GM20000 (cell line): ENCODE data around the gene FYN.
A peak's percentile ranks its signal among the peaks of the same experiment; 100 is the strongest.

Experiments
- DNase-seq: peaks from one replicate; pipeline ENCODE4 v3.0.0; 2012; ENCODE audit warnings: low spot score
- TF ChIP-seq, protein P1 (sequence below): IDR thresholded peaks from 2 replicates; pipeline ENCODE4 v1.5.1; 2012; ENCODE audit warnings: mild to moderate bottlenecking, control low read depth; ENCODE audit errors: extremely low read depth, missing control alignments

The FYN gene

DNA sequence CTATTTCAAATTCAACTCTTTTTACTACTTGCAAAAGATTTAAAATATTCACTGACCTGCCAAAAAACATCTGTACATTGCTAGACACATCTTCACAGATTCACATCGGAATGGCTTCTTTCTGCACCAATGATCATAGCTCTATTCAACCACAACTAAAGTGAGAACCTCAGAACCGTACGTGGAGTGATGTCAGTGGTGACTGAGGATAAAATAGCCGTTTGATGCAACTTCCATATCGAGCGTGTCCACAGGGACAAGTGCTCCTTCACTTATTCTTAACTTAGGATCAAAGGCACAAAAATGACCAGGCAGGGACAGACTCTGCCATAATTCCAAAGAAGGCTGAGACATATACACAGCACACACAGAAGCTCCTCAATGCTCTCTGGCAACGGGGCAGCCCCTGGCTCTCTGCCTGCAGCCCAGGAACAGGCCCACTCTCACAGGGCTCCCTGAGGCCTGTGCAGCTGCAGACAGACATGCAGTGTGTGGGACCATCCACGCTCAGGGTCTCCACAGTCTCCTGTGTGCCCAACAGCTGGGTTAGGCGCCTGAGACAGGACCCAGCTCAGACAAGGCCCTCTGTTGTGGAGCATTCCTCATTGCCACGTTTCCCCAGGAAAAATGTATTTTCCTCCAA, 22.8 kb downstream of the FYN start:
- peak; percentile 52 for DNase-seq
- TF ChIP-seq, protein P1, sequence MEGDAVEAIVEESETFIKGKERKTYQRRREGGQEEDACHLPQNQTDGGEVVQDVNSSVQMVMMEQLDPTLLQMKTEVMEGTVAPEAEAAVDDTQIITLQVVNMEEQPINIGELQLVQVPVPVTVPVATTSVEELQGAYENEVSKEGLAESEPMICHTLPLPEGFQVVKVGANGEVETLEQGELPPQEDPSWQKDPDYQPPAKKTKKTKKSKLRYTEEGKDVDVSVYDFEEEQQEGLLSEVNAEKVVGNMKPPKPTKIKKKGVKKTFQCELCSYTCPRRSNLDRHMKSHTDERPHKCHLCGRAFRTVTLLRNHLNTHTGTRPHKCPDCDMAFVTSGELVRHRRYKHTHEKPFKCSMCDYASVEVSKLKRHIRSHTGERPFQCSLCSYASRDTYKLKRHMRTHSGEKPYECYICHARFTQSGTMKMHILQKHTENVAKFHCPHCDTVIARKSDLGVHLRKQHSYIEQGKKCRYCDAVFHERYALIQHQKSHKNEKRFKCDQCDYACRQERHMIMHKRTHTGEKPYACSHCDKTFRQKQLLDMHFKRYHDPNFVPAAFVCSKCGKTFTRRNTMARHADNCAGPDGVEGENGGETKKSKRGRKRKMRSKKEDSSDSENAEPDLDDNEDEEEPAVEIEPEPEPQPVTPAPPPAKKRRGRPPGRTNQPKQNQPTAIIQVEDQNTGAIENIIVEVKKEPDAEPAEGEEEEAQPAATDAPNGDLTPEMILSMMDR: no peak

DNA sequence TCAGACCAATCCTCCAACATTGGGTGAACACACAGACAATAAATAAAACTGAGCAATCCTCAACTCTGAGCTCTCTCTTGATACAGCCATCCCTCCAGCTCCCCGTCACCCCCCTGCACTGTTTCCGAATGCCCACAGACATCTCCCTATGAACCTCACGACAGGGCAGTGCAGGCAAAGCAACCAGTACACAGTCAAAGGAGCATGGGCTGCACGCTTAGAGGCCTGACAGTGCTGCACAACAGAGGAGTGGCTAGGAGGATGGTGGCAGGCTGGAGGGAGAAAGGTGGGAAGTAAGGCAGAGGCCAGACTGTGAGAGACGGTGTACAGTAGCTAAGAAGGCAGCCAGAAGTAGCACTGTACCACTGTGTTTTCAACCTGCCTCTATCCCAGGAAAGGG, 24.0 kb downstream of the FYN start:
- DNase-seq: no peak

DNA sequence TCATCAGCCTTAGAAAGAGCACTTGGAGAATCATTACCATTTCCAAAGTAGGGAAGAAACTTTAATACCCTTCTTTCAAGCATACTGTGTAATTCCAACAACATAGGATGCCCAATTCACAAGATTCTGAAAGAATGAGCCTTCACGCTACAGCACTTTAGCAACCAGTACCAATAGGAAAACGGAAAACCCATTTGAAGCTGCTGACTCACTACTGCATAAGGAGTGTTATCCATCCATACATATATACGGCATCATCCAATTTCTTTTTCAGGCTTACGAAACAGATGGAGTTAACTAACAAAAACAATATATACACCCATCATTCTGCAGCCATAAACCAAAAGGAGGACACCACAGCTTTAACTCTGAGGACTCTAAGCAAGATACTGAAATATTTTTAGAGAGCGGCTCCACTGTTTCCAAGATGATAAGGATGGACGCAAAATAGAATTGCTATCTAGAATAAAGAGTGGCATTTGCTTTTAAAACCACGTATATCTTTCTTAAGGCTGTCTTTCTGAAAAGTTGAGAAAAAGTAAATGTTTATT, 24.9 kb downstream of the FYN start:
- TF ChIP-seq, protein P1: no peak
- no peak for DNase-seq

More for the DNA sequence above, 24.0 kb downstream of the FYN start:
- TF ChIP-seq, protein P1: no peak

DNA sequence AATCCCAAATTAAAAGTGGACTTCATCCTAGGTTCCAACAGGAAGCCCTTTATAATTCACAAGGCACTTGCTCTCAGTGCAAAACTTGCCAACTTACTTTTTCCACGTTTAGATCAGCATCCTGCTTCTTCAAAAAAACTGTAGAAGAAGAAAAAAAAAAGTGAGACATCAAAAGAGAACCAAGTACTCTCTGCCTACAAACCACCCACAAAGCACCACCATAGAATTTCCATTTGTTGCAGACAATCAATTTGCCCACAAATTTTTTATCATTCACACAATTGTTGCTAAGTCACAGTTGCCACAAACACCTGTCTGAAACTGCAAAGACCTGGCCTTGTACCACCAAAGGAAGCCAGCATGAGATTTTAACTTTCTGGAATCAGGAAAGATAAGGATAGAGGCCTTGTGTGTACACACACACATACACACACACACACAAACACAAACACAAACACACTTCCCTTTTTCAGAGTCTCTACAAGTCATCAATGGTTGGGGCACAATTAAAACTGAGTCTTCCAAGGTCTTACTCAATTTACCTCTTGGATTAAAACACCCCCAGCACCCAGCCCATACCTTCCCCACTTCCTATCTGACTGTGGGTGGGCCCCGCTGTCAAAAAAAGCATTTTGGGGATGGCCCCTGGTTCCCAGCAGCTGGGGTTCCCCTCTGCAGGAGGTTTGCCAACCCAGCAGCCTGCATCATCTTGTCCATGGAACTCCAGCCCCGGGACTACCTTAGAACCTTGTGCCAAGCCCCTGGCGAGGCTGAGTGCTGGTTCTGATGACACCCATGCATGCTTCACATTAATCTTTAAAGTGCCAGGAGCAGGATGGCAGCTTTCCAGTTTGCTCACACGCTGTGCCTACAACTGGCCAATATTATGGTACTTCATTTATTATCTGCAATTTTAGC, 26.5 kb downstream of the FYN start:
- DNase-seq: no peak

DNA sequence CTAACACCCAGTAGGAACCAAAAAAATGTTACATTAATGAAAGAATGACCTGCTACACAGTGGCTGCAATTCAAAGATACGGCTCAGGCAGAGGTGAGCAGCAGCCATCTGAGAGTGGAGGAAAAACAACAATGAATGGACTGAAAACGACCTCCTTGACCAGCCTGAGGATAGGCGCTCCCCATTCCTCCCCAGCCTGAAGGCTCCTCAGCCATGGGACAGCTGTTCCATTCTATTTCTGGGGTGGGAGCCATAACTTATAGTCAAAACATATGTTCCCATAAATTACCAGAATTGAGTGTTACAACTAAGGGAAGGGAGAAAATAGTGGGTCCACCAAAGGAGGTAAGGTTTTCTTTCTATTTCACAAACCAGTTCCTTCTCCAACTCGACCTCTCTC, 27.2 kb downstream of the FYN start:
- no peak for DNase-seq
- TF ChIP-seq, protein P1: no peak

More for the DNA sequence above, 26.5 kb downstream of the FYN start:
- TF ChIP-seq, protein P1: no peak

DNA sequence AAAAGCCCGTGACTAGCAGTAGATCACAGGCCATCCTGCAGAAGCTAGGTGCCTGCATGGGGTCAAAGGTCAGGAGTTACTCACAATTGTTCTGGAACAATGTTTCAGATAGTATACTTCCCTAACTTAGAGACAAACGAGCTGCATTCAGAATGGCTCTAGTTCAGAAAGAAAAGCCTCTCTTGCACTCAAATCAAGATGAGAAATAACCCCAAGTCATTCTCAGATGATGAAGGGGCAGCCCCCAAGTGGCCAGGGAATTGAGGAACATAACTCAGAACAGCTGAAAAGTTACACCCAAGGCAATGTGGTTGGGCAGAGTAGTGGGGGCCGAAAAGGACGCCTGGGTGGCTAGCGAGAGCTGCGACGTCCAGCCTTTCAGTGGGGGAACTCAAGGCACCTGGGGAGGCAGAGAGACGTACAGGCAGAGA, 27.8 kb downstream of the FYN start:
- DNase-seq: peak; percentile 65
- TF ChIP-seq, protein P1: no peak

DNA sequence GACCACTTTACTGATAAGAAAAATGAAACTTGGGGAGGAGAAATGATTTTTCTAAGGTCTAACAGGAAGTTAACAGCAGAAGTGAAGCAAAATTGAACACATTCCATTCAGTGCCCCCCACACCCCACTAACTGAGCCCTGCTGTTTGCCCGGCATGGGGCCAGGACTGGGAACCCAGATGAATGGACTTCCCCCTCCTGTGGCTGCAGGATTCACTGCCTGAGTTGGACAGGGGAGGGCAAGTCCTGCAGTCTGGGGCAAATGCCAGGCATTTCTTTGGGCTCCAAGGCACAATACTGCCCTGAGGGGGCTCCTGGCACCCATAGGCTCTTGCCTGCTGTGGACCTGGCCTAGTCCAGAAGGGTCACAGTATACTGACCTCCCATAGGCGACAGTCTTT, 28.3 kb downstream of the FYN start:
- no peak for DNase-seq
- TF ChIP-seq, protein P1: no peak
